IPS-NIHi7 (cell line): ENCODE measurements around the gene UBE2E2.
A peak's percentile ranks its signal among the peaks of the same experiment; 100 is the strongest.

Experiments used
- DNase-seq: peaks from one replicate; pipeline ENCODE4 v3.0.0; 2012; ENCODE audit warnings: mixed read lengths; ENCODE audit errors: extremely low spot score

The UBE2E2 gene

DNA sequence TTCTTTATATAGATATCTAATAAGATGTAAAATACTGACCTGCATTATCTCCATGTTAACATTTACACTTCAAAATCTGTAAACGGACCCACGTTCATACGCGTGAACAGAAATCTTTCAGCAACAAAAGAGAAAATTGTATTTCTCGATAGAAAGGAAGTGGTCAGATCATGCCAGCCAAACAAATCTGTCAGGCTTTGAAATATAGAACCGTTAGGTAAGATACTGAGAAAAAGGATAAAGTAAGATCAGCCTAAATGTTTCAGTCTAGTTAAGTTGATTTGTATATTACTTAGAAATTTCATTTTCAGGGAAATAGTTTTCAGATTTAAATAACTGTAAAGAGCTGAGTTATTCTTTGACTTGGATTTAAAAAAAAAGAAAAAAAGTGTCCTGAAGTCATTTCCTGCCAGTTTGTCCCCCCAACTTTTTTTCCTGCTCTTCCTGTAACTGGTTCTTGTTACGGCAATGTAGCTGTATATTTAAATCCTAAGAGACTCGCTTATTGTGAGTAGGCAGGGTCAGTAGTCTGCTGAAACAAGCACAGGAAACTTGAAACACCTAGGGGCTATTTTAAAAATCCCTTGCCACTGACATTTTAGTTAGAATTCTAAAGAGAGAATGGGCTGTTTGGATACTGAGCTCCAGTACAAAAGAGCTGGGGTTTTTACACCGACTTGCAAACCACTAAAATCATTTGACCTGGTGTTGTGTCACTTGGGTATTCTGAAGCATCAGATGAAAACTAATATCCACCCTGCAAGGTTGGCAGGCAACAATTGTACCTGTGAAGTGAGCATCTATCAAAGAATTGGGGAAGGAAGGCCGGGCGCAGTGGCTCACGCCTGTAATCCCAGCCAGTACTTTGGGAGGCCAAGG lies 237.5 kb downstream of the UBE2E2 start:
- no peak for DNase-seq

DNA sequence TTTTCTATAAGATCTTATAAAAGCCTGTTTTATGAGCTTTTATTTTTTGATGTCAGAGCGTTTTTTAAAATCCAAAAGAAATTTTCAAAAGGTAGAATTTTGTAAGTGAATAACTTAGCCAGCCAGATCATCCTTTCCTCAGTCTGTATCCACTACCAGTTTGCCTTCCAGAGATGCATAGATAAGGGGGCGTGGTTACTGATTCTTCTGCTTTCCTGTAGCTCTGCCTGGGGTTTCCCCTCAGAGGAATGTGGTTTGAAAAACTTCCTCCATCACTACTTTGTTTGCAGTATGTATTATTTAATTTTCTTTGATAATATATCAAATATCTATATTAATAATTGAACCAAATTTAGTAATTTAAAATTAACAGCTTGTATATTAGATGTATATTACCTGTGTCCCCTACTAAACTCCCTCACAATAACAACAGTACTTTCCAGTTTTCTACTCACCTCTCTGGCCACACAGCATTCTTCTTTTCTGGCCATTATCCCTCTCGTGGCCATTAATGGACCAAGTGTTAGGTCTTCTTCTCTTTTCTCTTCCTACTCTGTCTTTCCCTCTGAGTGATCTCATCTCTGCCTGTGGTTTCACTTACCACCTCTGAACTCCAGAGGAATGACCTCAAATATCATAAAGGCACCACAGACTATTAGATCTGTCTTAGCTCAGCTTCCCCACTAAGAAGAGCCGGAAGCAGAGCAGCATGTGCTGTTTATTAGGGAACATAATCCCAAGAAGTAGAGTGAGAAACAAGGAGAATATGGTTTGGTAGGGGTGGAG lies 239.7 kb downstream of the UBE2E2 start:
- DNase-seq, result peak; percentile 55

DNA sequence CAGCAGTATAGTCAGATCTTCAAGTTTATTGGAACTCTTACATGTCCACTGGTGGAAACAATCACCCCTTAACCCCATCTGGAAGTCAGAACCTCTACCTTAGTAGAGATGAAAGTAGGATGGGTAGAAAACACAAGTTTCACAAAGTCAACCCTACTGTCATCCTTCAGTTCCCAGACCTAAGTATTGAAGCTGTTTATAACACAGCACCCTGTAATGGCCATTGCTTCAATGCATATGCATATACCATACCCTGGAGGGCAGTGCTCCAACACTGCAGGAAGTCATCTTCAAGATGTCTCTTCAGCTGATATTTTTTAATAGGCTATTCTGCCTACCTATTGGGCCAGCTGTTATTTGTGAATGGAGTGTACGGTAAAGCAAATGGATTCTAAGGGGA lies 241.3 kb downstream of the UBE2E2 start:
- DNase-seq, result no peak

DNA sequence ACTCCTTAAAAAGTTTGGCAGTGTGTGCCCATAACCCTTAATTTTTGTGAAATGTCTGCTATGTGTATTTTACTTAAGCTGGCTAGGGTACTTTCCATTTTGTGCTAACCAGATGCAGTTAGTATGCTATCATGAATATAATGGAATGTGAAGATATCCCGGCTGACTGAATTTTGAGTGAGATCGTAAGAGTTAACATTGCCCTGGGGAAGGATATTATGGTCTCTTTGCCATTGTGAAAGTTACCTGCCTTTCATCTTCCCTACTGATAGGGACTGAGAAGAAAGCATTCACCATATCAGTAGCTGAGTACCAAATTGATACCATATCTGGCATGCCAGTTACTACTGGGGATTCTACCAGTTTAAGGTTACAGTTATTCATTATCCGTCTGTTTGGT lies 243.2 kb downstream of the UBE2E2 start:
- no peak for DNase-seq

DNA sequence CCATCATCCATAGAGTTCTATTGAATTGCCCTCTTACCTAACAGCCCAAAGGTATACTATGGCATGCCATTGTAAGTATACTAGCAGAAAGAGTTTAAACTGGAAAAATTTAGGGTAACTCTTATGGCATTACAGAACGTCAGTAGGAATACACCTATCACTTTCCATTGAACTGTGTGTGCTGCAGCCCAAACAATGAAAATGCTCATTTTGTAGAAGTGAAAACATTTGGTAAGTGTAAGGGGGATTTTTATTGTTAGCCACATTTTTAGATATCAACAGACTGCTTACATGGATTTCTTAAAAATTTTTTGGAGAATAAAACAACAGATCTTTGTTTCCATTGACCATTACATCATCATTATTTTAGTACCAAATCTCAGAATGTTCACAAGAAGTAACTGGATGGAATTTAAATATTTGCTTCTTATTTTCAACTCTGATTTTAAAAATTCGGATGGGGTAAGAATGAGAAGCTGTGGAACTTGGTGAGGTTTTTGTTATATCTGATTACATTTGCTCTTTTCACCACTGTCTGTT lies 245.9 kb downstream of the UBE2E2 start:
- no peak for DNase-seq

DNA sequence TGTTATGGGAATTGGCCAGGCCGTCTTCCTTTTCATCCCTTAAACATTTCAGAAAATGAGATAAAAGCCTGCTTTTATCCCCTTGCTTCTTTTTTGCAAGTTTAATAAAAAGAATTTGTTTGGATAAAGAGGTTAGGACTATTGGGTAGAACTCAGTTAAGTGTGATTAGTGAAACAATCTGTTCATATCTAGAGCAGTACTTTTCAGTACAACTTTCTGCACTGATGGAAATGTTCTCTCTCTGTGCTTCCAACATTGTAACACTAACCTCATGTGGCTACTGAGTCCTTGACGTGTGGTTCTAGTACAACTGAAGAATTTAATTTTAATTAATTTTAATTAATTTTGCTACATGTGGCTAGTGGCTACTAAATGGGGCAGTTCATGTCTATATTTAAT lies 246.9 kb downstream of the UBE2E2 start:
- DNase-seq, result no peak

DNA sequence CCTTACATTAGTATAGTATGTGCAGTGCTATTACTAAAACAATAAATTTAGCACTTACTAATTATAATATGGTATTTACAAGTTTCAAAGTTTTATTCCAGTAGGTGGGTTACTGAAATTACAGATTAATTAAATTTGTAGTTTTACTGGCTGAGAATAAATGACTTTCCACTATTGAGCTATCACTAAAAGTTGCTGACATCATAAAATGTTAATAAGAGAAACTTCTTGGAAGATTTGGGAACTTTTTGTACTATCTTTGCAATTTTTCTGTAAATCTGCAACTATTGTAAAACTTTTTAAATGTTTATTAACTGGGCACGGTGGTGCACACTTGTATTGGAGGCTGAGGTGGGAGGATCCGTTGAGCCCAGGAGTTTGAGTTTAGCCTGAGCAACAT lies 247.7 kb downstream of the UBE2E2 start:
- no peak for DNase-seq

DNA sequence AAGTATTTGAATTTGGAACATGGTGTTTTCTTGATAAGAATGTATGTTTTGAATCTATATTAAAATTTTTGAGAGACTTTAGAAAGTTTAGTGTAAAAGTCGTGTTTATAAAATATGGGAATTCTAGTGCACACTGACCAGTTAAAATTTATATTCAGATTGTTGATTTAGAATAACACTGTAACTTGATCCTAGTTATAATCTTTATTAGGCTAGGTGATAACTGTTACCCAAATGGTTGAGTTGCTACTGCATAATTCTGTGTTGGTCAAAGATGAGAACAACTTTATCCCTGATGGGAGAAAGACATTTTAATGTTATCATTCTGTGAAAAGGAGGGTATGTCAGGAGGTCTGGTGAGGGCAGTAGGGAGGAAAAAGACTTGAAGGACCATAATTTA lies 249.3 kb downstream of the UBE2E2 start:
- DNase-seq, result no peak

DNA sequence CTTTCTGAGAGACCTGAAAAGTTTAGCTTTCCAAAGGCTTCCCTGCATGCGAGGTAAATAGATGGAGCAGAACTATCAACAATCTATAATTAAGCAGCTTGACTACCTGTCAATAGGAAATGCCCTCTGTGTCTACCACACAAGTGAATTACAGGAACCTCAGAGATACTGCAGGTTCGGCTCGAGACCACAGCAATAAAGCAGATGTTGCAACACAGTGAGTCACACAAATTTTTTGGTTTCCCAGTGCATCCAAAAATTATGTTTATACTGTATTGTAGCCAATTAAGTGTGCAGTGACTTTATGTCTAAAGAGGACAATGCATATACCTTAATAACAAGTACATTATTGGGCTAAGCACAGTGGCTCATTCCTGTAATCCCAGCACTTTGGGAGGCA lies 252.0 kb downstream of the UBE2E2 start:
- no peak for DNase-seq

DNA sequence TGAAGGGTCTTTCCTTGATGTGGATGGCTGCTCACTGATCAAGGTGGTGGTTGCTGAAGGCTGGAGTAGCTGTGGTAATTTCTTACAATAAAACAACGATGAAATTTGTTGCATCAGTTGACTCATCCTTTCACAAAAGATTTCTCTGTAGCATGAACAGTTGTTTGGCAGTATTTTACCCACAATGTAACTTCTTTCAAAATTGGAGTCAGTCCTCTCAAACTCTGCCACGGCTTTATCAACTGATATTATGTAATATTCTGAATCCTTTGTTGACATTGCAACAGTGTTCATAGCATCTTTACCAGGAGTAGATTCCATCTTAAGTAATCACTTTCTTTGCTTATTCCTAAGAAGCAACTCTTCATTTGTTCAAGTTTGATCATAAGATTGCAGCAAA lies 252.6 kb downstream of the UBE2E2 start:
- no peak for DNase-seq

DNA sequence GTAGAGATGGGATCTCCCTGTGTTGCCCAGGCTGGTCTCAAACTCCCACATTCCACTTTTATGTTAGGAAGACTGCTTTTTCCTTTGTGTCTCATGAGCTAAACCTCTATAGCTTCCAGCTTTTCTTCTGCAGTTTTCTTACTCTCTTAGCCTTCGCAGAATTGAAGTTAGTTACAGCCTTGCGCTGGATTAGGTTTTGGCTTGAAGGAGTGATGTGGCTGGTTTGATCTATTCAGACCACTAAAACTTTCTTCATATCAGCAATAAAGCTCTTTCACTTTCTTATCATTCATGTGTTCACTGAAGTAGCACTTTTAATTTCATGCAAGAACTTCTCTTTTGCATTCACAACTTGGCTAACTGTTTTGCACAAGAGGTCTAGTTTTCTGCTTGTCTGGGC lies 254.6 kb downstream of the UBE2E2 start:
- DNase-seq, result no peak

DNA sequence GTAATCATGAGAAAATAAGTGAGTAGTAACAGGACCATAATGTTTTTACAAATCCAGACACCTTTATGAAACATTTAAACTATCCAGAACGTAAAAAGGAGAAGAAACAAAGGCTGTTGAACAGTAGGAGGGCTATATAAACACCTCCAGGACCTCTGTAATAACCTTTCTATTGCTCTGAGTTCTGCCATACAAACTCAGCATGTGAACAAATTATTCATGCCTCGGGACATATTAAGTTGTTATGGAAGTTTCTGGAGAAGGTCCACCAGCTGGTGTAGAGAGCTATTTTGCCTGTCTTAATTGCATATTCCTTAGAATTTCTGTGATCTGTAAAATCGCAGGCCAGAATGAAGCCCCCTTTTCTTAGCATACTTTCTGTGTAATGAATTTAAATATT lies 256.3 kb downstream of the UBE2E2 start:
- no peak for DNase-seq

DNA sequence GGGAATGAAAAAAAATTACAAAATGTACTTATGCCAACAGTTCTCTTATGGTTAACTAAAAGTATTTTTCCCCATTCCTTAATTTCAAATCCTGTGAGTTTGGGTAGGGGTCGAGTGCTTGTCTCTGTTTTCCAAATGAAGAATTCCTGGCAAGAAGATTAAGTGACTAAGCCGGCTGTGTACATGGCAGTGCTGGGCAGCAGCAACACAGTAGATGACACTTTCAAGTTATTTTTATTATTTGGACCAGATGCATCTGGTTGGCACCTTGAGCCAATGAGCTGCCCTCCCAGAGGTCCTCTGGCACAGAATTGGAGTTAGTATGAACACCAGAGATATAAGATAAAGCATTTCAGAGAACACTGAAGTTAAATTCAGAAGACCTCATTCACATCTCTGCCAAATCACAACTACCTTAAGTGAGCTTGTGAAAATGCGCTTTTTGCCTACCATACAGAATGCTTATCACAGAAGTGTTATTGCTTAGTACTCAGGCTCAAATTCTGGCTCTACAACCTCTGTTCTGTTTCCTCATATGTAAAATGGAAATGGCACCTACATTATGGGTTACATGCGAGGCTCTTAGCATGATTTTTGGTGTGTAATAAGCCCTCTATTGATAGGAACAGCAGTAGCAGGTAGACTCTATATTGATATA lies 256.9 kb downstream of the UBE2E2 start:
- DNase-seq, result no peak

DNA sequence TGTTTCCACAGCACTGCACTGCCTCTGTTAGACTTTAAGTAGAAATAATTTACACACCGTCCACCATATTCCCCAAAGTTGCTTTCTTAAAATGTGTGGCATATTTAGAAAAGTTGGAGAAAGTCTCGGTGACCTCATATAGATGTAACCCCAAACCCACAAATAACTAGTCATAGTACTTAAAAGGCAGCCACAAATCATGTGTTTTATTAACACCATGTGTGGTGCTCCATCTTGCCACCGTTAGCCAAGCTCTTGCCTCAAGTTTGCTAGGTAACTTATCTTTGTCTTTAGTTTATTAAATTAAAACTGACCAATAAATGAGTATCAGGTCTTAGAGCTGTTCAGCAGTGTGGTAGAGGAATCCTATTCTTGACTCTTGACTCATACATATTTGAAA lies 257.9 kb downstream of the UBE2E2 start:
- DNase-seq, result no peak

DNA sequence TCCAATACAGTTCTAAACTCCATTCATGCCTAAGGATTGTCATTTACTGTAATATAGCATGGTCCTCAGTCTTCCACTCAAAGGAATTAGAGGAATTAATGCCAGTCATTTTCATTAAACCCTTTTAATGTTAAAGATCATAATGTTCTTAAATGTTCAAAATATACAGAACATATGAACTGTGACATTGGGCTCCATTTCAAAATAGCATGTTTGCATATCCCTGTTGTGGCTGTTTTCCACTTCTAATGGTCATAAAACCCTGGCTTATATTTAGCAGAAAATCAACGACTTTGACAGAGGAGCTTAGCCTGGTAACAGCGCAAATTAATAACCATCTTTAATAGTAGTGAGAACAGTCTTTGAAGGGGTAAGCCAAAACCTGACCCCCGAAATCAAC lies 260.7 kb downstream of the UBE2E2 start:
- no peak for DNase-seq

DNA sequence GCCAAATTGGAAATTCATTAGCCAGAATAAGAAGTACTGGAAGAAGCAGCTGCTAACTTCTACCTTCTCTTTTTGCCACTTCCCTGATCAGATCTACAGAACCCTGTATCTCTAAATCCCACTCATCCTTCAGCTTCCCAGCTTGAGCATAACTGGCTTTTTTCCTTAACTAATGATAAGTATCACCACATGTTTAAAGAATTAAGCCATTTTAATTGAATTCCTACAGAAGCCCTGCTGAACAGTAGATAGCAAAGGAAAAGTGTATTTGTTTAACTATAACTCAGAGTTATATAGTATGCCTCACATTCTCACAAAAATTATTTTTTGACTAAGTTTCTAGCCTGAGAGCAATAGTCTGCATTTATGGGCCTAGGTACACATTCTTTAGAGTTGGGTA lies 262.4 kb downstream of the UBE2E2 start:
- DNase-seq, result no peak

DNA sequence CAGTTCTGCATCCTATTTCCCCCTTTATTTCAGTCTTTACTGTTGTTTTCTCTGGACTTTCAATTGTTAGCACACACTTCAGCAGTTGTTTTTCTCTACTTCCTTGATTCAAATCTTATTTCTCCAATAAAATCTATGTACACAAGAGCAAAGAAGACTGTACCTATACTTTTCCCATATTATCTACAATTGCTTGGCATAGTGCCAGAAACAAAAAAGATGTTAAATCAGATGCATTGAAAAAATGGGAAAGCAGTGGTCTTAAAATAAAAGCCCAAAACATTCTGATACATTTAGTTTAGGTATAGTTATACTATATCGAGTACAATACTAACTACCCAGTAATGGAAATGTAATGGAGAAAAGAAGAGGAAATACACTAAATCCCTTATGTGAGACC lies 265.1 kb downstream of the UBE2E2 start:
- no peak for DNase-seq

DNA sequence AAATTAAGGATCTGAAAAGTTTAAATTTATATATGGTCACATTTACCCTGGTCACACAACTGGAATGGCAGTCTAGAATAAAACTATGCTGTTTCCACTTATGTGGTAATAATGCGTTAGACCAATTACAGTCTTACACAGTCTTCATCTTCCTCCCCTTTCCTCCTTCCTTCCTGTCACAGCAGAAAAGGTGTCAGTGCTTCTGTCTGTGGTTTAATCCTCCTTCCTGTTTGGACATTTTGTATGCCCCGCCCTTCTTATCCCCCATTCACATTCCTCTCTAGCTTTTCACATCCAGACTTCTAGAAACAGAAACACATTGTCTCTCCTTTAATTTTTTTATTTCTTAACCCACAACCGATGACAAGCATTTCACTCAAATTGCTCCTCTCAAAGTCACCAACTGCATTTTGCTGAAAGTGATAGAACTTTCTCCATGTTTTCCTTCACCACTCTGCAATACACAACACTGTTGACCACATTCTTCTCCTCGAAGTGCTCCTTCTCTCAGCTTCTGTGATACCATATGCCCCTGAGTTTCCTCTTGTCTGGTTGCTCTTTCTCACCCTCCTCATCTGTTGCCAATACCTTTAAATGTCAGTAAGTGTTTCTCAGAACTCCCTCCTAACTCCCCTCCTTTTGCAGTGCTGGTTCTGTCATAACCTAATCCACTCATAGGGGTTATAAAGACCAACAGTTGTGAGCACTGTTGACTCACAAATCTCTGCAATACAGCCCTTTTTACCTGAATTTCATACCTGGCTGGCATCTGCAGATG lies 271.6 kb downstream of the UBE2E2 start:
- DNase-seq, result no peak

DNA sequence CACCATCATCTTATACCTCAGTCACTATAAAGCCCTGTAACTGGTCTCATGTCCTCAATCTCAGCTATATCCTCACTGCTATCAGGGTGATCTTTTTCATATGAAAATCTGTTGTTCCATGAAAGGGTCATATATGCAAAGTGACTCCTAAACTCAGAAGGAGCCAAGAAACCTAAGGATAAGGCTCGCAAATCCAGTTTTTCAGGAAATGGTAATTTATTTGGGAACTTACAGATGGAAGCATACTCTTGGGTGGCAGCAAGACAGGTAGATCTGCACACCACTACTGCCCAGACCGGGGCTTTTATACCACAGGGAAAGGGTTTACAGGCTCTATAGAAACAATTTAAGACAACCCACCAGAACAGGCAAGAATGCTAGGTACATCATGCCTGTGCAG lies 272.3 kb downstream of the UBE2E2 start:
- DNase-seq, result no peak

DNA sequence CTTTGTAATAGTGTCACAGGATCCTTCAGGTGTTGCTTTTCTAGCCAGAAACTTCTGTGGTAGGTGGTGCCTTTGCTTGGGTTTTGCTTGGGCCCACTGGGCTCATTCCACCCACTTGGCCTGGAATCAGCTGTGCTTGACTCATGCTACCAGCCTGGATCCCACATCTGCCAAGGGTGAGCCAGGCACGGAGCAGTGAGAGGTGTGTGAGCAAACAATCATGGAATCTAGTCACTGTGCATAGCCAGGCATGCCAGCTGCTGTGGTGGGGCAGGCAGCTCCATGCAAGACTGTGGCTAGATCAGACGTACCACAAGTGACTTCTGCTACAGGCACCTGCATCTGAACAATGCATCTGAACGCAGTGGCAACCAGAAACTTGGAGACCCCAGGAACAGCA lies 275.9 kb downstream of the UBE2E2 start:
- no peak for DNase-seq

DNA sequence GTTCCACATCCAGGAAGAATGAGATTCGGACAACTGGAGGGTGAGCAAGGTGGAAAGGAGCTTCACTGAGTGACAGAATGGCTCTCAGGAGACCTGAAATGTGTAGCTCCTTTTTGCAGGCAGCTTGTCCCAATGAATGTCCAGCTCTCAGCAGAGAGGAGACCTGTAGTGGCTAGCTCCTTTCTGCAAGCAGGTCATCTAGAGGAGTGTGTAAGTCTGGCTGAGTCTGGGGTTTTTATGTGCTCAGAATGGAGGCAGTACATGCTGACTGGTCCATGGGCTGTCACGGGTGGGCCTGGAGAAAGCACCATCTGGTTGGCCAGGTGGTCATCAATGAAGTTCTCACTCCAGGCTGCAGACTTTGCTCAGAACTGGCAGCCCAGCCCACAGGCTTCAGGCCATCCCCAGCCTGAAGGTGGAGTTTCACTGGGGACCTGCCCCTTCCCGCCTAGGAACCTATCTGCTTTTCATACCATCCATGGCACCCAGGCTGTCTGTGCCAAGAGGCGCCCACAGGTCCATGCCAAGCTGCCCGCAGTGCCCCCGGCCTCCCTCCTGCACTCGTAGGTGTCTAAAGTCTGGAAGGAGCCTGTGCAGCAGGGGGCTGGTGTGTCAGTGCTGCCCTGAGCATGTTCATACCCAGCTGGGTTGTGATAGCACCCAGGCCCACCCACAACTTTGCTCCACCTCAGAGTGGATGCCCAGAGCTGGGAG lies 276.6 kb downstream of the UBE2E2 start:
- no peak for DNase-seq
